ENCODE data around the gene PCSK7. TPM values are rescaled to one million over a fixed set of nuclear protein-coding genes. Genes with fewer than 3 reads are reported as not detected.

Gene PCSK7
- total RNA-seq, 1 donor from 2014 or later, result 341 TPM

- Mint-ChIP-seq H3K27ac (no peak overlapping the region), H3K4me1 (peaks cover 2% of the 10 kb centered on the region), H3K27me3 (no peaks in the 10 kb centered on the region), H3K4me3 (no peak overlapping the region), H3K9me3 (no peaks in the 10 kb centered on the region), H3K36me3 (ENCODE audit: low read depth) (peaks cover 93% of the 10 kb centered on the region)
- ChIA-PET CTCF (interaction anchor here (1.8 kb wide), 1 partner anchor 39 kb away, joined by 6 read pairs; no protein-coding TSS in a partner anchor), POLR2A (interaction anchor here (0.6 to 1.5 kb wide), 6 partner anchors 9 to 303 kb away, joined by 3 to 5 read pairs (median 4); partner anchors contain the start of genes PAFAH1B2 and SIDT2)
- DNase-seq, result no peak
- intact Hi-C loops (cut with micrococcal nuclease), result no loop called here
- no peak for ATAC-seq (ENCODE audit: low read depth)
- TF ChIP-seq CTCF (IDR thresholded peaks at IDR 0.05), result no peak
Measured at GRCh38 chr11:117220568-117220967, 11.3 kb downstream of the PCSK7 start.

- intact Hi-C loops (cut with micrococcal nuclease), result no loop called here
- Mint-ChIP-seq H3K4me3 (no peak overlapping the region), H3K36me3 (ENCODE audit: low read depth) (peaks cover 90% of the 10 kb centered on the region), H3K9me3 (no peaks in the 10 kb centered on the region), H3K27ac (no peak overlapping the region), H3K27me3 (no peaks in the 10 kb centered on the region), H3K4me1 (peaks cover 2% of the 10 kb centered on the region)
- ATAC-seq (ENCODE audit: low read depth) (no peak), DNase-seq (no peak)
- ChIA-PET POLR2A (interaction anchor here (1.0 to 1.5 kb wide), 5 partner anchors 9 to 75 kb away, joined by 3 to 5 read pairs (median 5); partner anchors contain the start of genes PAFAH1B2 and SIDT2), CTCF (interaction anchor here (1.8 kb wide), 1 partner anchor 38 kb away, joined by 6 read pairs; no protein-coding TSS in a partner anchor)
- no peak for TF ChIP-seq CTCF (IDR thresholded peaks at IDR 0.05)
Measured at GRCh38 chr11:117219995-117220394, 11.9 kb downstream of the PCSK7 start.

GRCh38 chr11:117219455-117219854, 12.4 kb downstream of the PCSK7 start:
- TF ChIP-seq CTCF (IDR thresholded peaks at IDR 0.05), result no peak
- no peak for ATAC-seq (ENCODE audit: low read depth)
- H3K4me1 Mint-ChIP-seq, result peaks cover 2% of the 10 kb centered on the region
- intact Hi-C loops (cut with micrococcal nuclease), result no loop called here
- H3K4me3 Mint-ChIP-seq, result no peak overlapping the region
- ChIA-PET POLR2A (interaction anchor here (1.0 to 1.1 kb wide), 2 partner anchors 16 to 41 kb away, joined by 3 read pairs; partner anchors contain the start of gene SIDT2), CTCF (interaction anchor here (1.8 kb wide), 1 partner anchor 38 kb away, joined by 6 read pairs; no protein-coding TSS in a partner anchor)
- no peaks in the 10 kb centered on the region for H3K27me3 Mint-ChIP-seq
- no peaks in the 10 kb centered on the region for H3K9me3 Mint-ChIP-seq
- H3K27ac Mint-ChIP-seq, result no peak overlapping the region
- H3K36me3 Mint-ChIP-seq (ENCODE audit: low read depth), result peaks cover 90% of the 10 kb centered on the region
- DNase-seq, result no peak

GRCh38 chr11:117219001-117219400, 12.9 kb downstream of the PCSK7 start:
- DNase-seq (no peak), ATAC-seq (ENCODE audit: low read depth) (no peak)
- H3K4me1 Mint-ChIP-seq, result peaks cover 2% of the 10 kb centered on the region
- no peaks in the 10 kb centered on the region for H3K27me3 Mint-ChIP-seq
- H3K4me3 Mint-ChIP-seq, result no peak overlapping the region
- H3K27ac Mint-ChIP-seq, result no peak overlapping the region
- intact Hi-C loops (cut with micrococcal nuclease), result no loop called here
- CTCF ChIA-PET, result interaction anchor here (1.8 kb wide), 1 partner anchor 37 kb away, joined by 6 read pairs; no protein-coding TSS in a partner anchor
- H3K36me3 Mint-ChIP-seq (ENCODE audit: low read depth), result peaks cover 90% of the 10 kb centered on the region
- POLR2A ChIA-PET, result interaction anchor here (1.1 to 1.5 kb wide), 2 partner anchors 38 to 40 kb away, joined by 3 to 4 read pairs; partner anchors contain the start of gene SIDT2
- no peaks in the 10 kb centered on the region for H3K9me3 Mint-ChIP-seq
- TF ChIP-seq CTCF (IDR thresholded peaks at IDR 0.05), result no peak

DNA sequence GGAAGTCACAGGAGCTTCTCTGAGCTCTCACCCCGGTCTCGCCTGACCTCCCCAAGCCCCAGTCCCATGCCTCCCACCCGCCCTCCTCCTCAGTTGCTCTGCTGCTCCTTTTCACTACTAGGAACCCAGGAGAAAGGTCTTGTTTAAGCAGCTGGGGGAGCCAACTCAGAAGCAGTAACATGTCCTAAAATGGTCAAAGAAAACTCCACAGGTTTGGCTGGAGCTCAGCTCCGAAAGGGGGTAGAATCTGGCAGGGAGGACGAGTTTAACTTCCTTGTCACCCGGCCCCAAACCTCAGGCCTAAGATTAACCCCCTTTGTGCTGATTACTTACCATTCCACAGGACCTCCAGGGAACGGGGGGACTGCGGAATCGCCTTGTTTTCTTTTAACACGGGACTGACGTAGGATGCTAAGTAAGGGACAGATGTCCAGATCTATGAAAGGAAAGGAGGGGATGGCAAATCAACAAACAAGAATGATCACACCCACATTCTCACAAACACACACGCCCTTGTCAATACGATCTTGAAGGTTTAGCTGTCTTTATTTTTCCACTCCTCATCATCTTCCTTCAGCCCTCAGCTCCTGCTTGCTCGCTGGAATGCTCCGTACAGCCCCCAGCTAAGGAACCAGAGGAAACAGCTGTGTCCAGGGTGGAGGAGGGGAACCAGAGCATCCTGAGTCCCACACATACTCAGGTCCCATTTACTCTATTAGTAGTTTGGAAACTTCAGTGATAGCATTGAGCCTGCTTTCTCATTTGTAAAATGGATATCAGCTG, 13.5 kb downstream of the PCSK7 start:
- intact Hi-C loops (cut with micrococcal nuclease), result no loop called here
- no peaks in the 10 kb centered on the region for H3K27me3 Mint-ChIP-seq
- no peak for TF ChIP-seq CTCF (IDR thresholded peaks at IDR 0.05)
- H3K4me3 Mint-ChIP-seq, result no peak overlapping the region
- CTCF ChIA-PET, result no interaction called here
- DNase-seq, result no peak
- H3K36me3 Mint-ChIP-seq (ENCODE audit: low read depth), result peaks cover 90% of the 10 kb centered on the region
- H3K4me1 Mint-ChIP-seq, result peaks cover 2% of the 10 kb centered on the region
- POLR2A ChIA-PET, result interaction anchor here (0.8 to 1.5 kb wide), 4 partner anchors 13 to 40 kb away, joined by 3 to 4 read pairs (median 3); partner anchors contain the start of gene SIDT2
- H3K9me3 Mint-ChIP-seq, result no peaks in the 10 kb centered on the region
- no peak overlapping the region for H3K27ac Mint-ChIP-seq
- ATAC-seq (ENCODE audit: low read depth), result no peak

Data from activated B cell treated with CpG ODN at 0.5 μM for 24 hours (primary cell).